Measurements from ENCODE around the gene SORCS3.
A peak's percentile ranks its signal among the peaks of the same experiment; 100 is the strongest.

Gene SORCS3

DNA sequence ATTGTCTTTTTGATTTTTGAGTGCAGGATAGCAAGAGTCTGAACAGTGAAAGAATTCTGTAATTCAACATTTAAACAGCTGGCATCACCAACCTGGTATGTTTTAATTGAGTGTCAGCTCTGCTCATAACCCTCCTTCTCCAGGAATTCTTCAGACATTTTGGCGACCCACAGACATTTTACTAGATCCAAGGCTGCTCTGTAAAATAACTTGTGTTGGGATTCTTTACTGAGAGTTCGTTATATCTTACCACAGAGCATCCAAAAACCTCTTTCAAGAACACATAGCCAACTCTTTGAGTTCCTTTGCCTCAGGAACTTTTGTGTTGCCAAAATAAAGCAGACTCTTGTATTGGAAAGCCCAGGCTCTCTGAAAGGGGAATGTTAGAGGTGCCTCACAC is 27.7 kb upstream of the SORCS3 start:
- H3K36me3 ChIP-seq, result no peaks in the 10 kb centered on the region
- H3K9me3 ChIP-seq (ENCODE audit: severe bottlenecking), result peaks cover 5% of the 10 kb centered on the region
- TF ChIP-seq, protein P1, sequence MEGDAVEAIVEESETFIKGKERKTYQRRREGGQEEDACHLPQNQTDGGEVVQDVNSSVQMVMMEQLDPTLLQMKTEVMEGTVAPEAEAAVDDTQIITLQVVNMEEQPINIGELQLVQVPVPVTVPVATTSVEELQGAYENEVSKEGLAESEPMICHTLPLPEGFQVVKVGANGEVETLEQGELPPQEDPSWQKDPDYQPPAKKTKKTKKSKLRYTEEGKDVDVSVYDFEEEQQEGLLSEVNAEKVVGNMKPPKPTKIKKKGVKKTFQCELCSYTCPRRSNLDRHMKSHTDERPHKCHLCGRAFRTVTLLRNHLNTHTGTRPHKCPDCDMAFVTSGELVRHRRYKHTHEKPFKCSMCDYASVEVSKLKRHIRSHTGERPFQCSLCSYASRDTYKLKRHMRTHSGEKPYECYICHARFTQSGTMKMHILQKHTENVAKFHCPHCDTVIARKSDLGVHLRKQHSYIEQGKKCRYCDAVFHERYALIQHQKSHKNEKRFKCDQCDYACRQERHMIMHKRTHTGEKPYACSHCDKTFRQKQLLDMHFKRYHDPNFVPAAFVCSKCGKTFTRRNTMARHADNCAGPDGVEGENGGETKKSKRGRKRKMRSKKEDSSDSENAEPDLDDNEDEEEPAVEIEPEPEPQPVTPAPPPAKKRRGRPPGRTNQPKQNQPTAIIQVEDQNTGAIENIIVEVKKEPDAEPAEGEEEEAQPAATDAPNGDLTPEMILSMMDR (IDR thresholded peaks at IDR 0.05; ENCODE audit: low read depth, low read length), result no peak
- H3K4me3 ChIP-seq (ENCODE audit: low read depth, low read length), result no peak overlapping the region
- DNase-seq, result no peak
- peaks cover 5% of the 10 kb centered on the region for H3K27me3 ChIP-seq (ENCODE audit: insufficient read depth, low read depth, severe bottlenecking)
- no peak overlapping the region for H3K27ac ChIP-seq

DNA sequence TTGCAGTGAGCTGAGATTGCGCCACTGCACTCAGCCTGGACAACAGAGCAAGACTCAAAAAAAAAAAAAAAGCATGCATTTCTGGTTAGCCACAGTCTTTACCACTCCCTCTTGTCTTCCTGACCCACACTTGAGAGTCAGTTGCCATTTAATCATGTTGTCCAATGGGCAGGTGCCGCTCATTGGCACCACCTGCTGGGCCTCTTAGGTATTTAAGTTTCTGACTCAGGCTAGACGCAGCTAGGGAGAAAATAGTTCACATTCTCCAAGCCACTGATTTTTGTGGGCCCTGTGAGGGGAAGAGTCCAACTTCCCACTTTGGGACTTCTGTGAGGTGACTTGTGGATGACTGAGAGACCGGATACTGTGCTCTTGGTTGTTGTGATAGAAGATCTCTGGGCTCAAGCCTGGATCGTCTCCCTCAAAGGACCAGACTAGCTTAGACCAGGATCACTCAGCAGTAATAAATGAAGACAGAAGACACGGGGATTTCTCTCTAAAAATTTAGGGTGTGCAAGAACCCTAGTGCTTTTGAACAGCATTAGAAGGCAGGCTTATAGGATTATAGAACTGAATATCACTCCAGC is 26.8 kb upstream of the SORCS3 start:
- DNase-seq, result peak; percentile 46
- Histone ChIP-seq H3K4me3 (ENCODE audit: low read depth, low read length) (no peak overlapping the region), H3K27ac (no peak overlapping the region), H3K27me3 (ENCODE audit: insufficient read depth, low read depth, severe bottlenecking) (peaks cover 5% of the 10 kb centered on the region), H3K36me3 (no peaks in the 10 kb centered on the region), H3K9me3 (ENCODE audit: severe bottlenecking) (peaks cover 5% of the 10 kb centered on the region)
- TF ChIP-seq, protein P1 (IDR thresholded peaks at IDR 0.05; ENCODE audit: low read depth, low read length), result peak; percentile 57

DNA sequence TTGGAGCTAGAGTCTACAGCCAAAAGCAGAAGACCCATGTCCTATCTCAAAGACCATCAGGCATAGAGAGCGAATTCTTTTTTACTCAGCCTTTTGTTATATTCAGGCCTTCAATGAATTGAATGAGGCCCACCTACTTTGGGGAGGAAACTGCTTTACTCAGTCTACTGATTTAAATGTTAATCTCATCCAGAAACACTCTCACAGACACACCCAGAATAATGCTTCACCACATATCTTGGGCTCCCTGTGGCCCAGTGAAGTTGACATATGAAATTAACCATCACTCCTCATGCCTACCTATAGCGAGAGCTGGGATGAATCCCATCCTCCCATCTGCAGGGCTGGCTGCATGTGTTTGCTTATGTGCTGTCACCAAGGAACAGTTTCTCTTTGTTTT is 26.0 kb upstream of the SORCS3 start:
- no peak overlapping the region for H3K27ac ChIP-seq
- no peak overlapping the region for H3K4me3 ChIP-seq (ENCODE audit: low read depth, low read length)
- H3K9me3 ChIP-seq (ENCODE audit: severe bottlenecking), result peaks cover 5% of the 10 kb centered on the region
- TF ChIP-seq, protein P1 (IDR thresholded peaks at IDR 0.05; ENCODE audit: low read depth, low read length), result no peak
- no peaks in the 10 kb centered on the region for H3K36me3 ChIP-seq
- peaks cover 7% of the 10 kb centered on the region for H3K27me3 ChIP-seq (ENCODE audit: insufficient read depth, low read depth, severe bottlenecking)
- no peak for DNase-seq

DNA sequence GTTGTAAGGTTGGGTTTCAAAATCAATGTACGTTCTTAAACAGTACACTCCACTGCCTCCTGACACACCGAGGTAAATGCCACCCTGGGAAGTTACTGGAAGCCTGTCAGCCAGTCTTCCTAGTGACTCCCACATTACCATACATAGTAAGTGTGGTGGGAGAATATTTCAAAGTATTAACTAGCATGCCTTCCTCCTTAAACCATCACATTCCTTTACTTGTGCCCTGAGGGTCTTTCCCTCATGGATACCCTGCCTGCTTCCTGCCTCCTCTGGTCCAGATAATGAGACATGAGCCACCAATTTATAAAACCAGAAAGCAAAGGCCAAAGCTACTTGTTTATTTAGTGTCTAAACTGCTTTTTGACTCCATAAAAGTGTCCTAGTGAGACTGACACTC is 23.3 kb upstream of the SORCS3 start:
- Histone ChIP-seq H3K27me3 (ENCODE audit: insufficient read depth, low read depth, severe bottlenecking) (peaks cover 7% of the 10 kb centered on the region), H3K4me3 (ENCODE audit: low read depth, low read length) (no peak overlapping the region), H3K36me3 (no peaks in the 10 kb centered on the region), H3K27ac (no peak overlapping the region), H3K9me3 (ENCODE audit: severe bottlenecking) (no peaks in the 10 kb centered on the region)
- TF ChIP-seq, protein P1 (IDR thresholded peaks at IDR 0.05; ENCODE audit: low read depth, low read length), result no peak
- no peak for DNase-seq

DNA sequence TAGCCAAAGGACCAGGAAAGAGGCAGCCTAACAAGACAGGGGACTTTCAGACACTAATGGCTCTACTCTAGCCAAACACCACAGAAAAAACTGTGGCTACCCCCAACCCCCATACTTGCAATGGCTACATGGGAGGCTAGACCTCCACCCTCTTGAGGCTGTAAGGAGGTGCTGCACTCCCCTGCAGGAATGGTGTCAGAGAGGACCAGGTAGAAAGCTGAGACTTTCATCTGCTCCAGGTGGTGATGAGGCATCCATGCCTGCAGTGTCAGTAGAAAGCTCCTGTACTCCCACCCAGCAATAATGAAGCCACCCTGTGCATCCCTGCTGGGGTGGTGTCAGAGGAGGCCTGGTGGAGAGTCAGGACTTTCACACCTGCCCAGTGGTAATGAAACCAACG is 18.9 kb upstream of the SORCS3 start:
- Histone ChIP-seq H3K4me3 (ENCODE audit: low read depth, low read length) (no peak overlapping the region), H3K9me3 (ENCODE audit: severe bottlenecking) (no peaks in the 10 kb centered on the region), H3K27ac (no peak overlapping the region), H3K27me3 (ENCODE audit: insufficient read depth, low read depth, severe bottlenecking) (peaks cover 3% of the 10 kb centered on the region), H3K36me3 (no peaks in the 10 kb centered on the region)
- no peak for DNase-seq
- TF ChIP-seq, protein P1 (IDR thresholded peaks at IDR 0.05; ENCODE audit: low read depth, low read length), result no peak

DNA sequence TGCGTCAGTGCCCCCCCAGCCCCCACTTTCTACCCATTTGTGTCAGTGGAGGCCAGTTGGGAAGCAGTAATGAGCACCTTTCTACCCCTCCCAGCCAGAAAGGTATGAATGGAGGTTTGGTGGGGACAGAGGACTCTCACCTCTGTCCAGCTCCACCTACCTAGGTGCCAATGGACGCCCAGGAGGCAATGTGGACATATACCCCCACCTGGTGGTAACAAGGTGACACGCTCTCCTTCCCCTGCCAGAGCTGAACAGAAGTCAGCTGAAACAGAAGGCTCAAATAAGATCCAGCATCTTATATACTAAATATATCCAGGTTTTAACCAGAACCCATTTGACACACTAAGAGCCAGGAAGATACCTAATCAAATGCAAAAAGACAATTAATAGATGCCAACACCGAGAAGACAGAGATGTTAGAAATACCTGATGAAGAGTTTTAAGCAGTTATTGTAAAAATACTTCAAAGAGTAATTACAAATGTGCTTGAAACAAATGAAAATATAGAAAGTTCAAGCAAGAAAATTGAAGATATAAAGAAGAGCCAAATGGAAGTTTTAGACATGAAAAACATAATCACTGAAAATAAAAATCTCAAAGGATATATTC is 18.4 kb upstream of the SORCS3 start:
- Histone ChIP-seq H3K27ac (no peak overlapping the region), H3K4me3 (ENCODE audit: low read depth, low read length) (no peak overlapping the region), H3K27me3 (ENCODE audit: insufficient read depth, low read depth, severe bottlenecking) (peaks cover 3% of the 10 kb centered on the region), H3K9me3 (ENCODE audit: severe bottlenecking) (no peaks in the 10 kb centered on the region), H3K36me3 (no peaks in the 10 kb centered on the region)
- DNase-seq, result peak; percentile 61
- TF ChIP-seq, protein P1 (IDR thresholded peaks at IDR 0.05; ENCODE audit: low read depth, low read length), result peak; percentile 86

Data from WERI-Rb-1 (cell line).